Mucosa of rectum (tissue), 2 donors: ENCODE measurements around the gene ITGB1BP2.
"Not testable (repeated sequence)": the region's sequence is repeated elsewhere in the genome, so short reads cannot be mapped to it uniquely, and the experiment has no call there.

Source experiments
- H3K27ac ChIP-seq, 2 donors: one replicate each; pipeline ENCODE4 v1.7.0; 2013; ENCODE audit warnings: inconsistent platforms in 2 of 2, low read depth in 2 of 2, low read length in 2 of 2
- H3K27me3 ChIP-seq, 2 donors: one replicate each; pipeline ENCODE4 v1.7.0; 2013; ENCODE audit warnings: low read length in 2 of 2; ENCODE audit not compliant: control insufficient read depth in 2 of 2, insufficient read depth in 2 of 2
- H3K36me3 ChIP-seq, 2 donors: one replicate each; pipeline ENCODE4 v1.7.0; 2013; ENCODE audit warnings: low read length in 2 of 2; ENCODE audit not compliant: control insufficient read depth in 2 of 2, insufficient read depth in 2 of 2
- H3K4me1 ChIP-seq, 2 donors: one replicate each; pipeline ENCODE4 v1.7.0; 2013; ENCODE audit warnings: low read length in 2 of 2, mild to moderate bottlenecking in 1 of 2; ENCODE audit not compliant: control insufficient read depth in 2 of 2, insufficient read depth in 2 of 2
- H3K4me3 ChIP-seq, 2 donors: one replicate each; pipeline ENCODE4 v1.7.0; 2013; ENCODE audit warnings: low read length in 2 of 2
- H3K9ac ChIP-seq, 2 donors: one replicate each; pipeline ENCODE4 v1.7.0; 2013; ENCODE audit warnings: low read length in 2 of 2, low read depth in 1 of 2, mild to moderate bottlenecking in 1 of 2
- H3K9me3 ChIP-seq, 2 donors: one replicate each; pipeline ENCODE4 v1.7.0; 2013; ENCODE audit warnings: low read length in 2 of 2; ENCODE audit not compliant: control insufficient read depth in 2 of 2
- donor health status: healthy.
- donor health status: Normal muscosa, but diverticular disease.

The ITGB1BP2 gene

GRCh38 chrX:71302461-71303213 is 1.1 kb downstream of the ITGB1BP2 start:
- no peaks in the 10 kb centered on the region for H3K4me1 ChIP-seq
- no peaks in the 10 kb centered on the region for H3K9me3 ChIP-seq
- H3K36me3 ChIP-seq, result peaks cover 11 to 20% of the 10 kb centered on the region in 2 donors
- no peak overlapping the region for H3K27ac ChIP-seq
- no peaks in the 10 kb centered on the region for H3K27me3 ChIP-seq
- H3K4me3 ChIP-seq, result no peak overlapping the region
- H3K9ac ChIP-seq, result no peak overlapping the region

- H3K27ac ChIP-seq, result no peak overlapping the region
- H3K27me3 ChIP-seq, result no peaks in the 10 kb centered on the region
- H3K4me1 ChIP-seq, result no peaks in the 10 kb centered on the region
- H3K36me3 ChIP-seq, result peaks cover 2 to 6% of the 10 kb centered on the region in 2 donors
- H3K9ac ChIP-seq, result no peak overlapping the region
- no peak overlapping the region for H3K4me3 ChIP-seq
- H3K9me3 ChIP-seq, result no peaks in the 10 kb centered on the region
Observed at GRCh38 chrX:71304561-71304960, 3.0 kb downstream of the ITGB1BP2 start.

- no peak overlapping the region for H3K4me3 ChIP-seq
- H3K4me1 ChIP-seq, result no peaks in the 10 kb centered on the region
- no peak overlapping the region for H3K9ac ChIP-seq
- no peaks in the 10 kb centered on the region for H3K9me3 ChIP-seq
- H3K27me3 ChIP-seq, result peaks cover 0 to 3% of the 10 kb centered on the region in 2 donors
- H3K36me3 ChIP-seq, result no peaks in the 10 kb centered on the region
- no peak overlapping the region for H3K27ac ChIP-seq
Observed at GRCh38 chrX:71315917-71316316, 14.4 kb downstream of the ITGB1BP2 start.

GRCh38 chrX:71316959-71317358 is 15.4 kb downstream of the ITGB1BP2 start:
- H3K27me3 ChIP-seq, H3K36me3 ChIP-seq, H3K4me1 ChIP-seq, H3K9ac ChIP-seq, H3K4me3 ChIP-seq, H3K27ac ChIP-seq, H3K9me3 ChIP-seq: not testable (repeated sequence)

GRCh38 chrX:71320126-71320525 is 18.6 kb downstream of the ITGB1BP2 start:
- H3K9ac ChIP-seq, result no peak overlapping the region

GRCh38 chrX:71321731-71322130 is 20.2 kb downstream of the ITGB1BP2 start:
- H3K9me3 ChIP-seq, result peaks cover 0 to 3% of the 10 kb centered on the region in 2 donors

More at GRCh38 chrX:71320126-71320525, 18.6 kb downstream of the ITGB1BP2 start:
- Histone ChIP-seq H3K4me1 (no peaks in the 10 kb centered on the region), H3K27ac (no peak overlapping the region), H3K4me3 (no peak overlapping the region), H3K27me3 (peaks cover 0 to 3% of the 10 kb centered on the region in 2 donors), H3K9me3 (no peaks in the 10 kb centered on the region), H3K36me3 (no peaks in the 10 kb centered on the region)

GRCh38 chrX:71324452-71324851 is 22.9 kb downstream of the ITGB1BP2 start:
- H3K4me3 ChIP-seq, H3K9me3 ChIP-seq, H3K27ac ChIP-seq, H3K9ac ChIP-seq, H3K27me3 ChIP-seq, H3K36me3 ChIP-seq, H3K4me1 ChIP-seq: not testable (repeated sequence)

More at GRCh38 chrX:71321731-71322130, 20.2 kb downstream of the ITGB1BP2 start:
- Histone ChIP-seq H3K9ac (no peak overlapping the region), H3K36me3 (no peaks in the 10 kb centered on the region), H3K27me3 (no peaks in the 10 kb centered on the region), H3K4me3 (no peak overlapping the region), H3K27ac (no peak overlapping the region), H3K4me1 (no peaks in the 10 kb centered on the region)

- peaks cover 0 to 4% of the 10 kb centered on the region in 2 donors for H3K9me3 ChIP-seq
- no peak overlapping the region for H3K4me3 ChIP-seq
- no peaks in the 10 kb centered on the region for H3K4me1 ChIP-seq
- no peak overlapping the region for H3K9ac ChIP-seq
- no peaks in the 10 kb centered on the region for H3K27me3 ChIP-seq
- H3K36me3 ChIP-seq, result no peaks in the 10 kb centered on the region
- no peak overlapping the region for H3K27ac ChIP-seq
Observed at GRCh38 chrX:71326394-71326793, 24.8 kb downstream of the ITGB1BP2 start.

GRCh38 chrX:71349151-71349665 is 47.7 kb downstream of the ITGB1BP2 start:
- H3K36me3 ChIP-seq, H3K9ac ChIP-seq, H3K4me3 ChIP-seq, H3K4me1 ChIP-seq, H3K27me3 ChIP-seq, H3K27ac ChIP-seq, H3K9me3 ChIP-seq: not testable (repeated sequence)

- not testable (repeated sequence) for H3K27me3 ChIP-seq, H3K36me3 ChIP-seq, H3K9ac ChIP-seq, H3K9me3 ChIP-seq, H3K4me1 ChIP-seq, H3K27ac ChIP-seq, H3K4me3 ChIP-seq
Observed at GRCh38 chrX:71349867-71350266, 48.3 kb downstream of the ITGB1BP2 start.
